Right atrium auricular region (tissue), 2 donors: ENCODE data around the gene METTL22. TPM values are rescaled to one million over a fixed set of nuclear protein-coding genes. Genes with fewer than 3 reads are reported as not detected.

Experiments used
- DNase-seq: peaks from one replicate; pipeline ENCODE4 v3.0.0-alpha.2; 2019; ENCODE audit warnings: low spot score
- H3K27ac ChIP-seq, 2 donors: fragments of 200-600 bp; sonication (generic); 1 replicate in 1 of 2; 2 replicates in 1 of 2; pipeline ENCODE4 v1.5.1; 2016 to 2019
- H3K27me3 ChIP-seq, 2 donors: fragments of 200-600 bp; sonication (generic); one replicate each; pipeline versions ENCODE4 v1.5.1 to v1.6.0; 2017 to 2019
- H3K36me3 ChIP-seq: fragments of 200-600 bp; sonication (generic); one replicate; pipeline ENCODE4 v1.5.1; 2016
- H3K4me1 ChIP-seq, 2 donors: fragments of 200-600 bp; sonication (generic); one replicate each; pipeline versions ENCODE4 v1.5.1 to v1.6.0; 2017 to 2019
- H3K4me3 ChIP-seq, 2 donors: fragments of 200-600 bp; sonication (generic); 1 replicate in 1 of 2; 2 replicates in 1 of 2; pipeline ENCODE4 v1.5.1; 2017 to 2019; ENCODE audit warnings: mild to moderate bottlenecking in 1 of 2, moderate library complexity in 1 of 2
- H3K9me3 ChIP-seq, 2 donors: fragments of 200-600 bp; sonication (generic); one replicate each; pipeline ENCODE4 v1.5.1; 2019
- CTCF ChIP-seq, 2 donors: fragments of 200-600 bp; sonication (generic); IDR thresholded peaks; one replicate each; pipeline ENCODE4 v1.5.1; 2019; ENCODE audit warnings: antibody characterized with exemption in 2 of 2
- total RNA-seq, 2 donors: library from RNA; depleted of rRNA; stranded (reverse); fragments of >200 nt; gene quantifications; one replicate each; pipeline ENCODE4 v1.1.0, GENCODE V29; 2016

METTL22 gene
- total RNA-seq, 2 donors from 2014 or later, result 10.0 to 24.3 TPM

- Histone ChIP-seq H3K36me3 (no peaks in the 10 kb centered on the region), H3K27ac (no peak within 1 kb of the TSS), H3K4me3 (peak within 1 kb of the TSS in 1 of 2 donors; percentile 31), H3K27me3 (peaks cover 5 to 19% of the 10 kb centered on the region in 2 donors), H3K4me1 (peaks cover 0 to 17% of the 10 kb centered on the region in 2 donors), H3K9me3 (no peaks in the 10 kb centered on the region)
- no peak for TF ChIP-seq CTCF (IDR thresholded peaks at IDR 0.05)
- no peak for DNase-seq
These were observed 31.4 kb upstream of the METTL22 start, which contains the start of gene TMEM114 for GRCh38 chr16:8589900-8590688. TMEM114 (minus strand) TSS chr16:8590511; CDS start chr16:8589838, 673 bp downstream.

- peaks cover 0 to 17% of the 10 kb centered on the region in 2 donors for H3K4me1 ChIP-seq
- no peaks in the 10 kb centered on the region for H3K9me3 ChIP-seq
- no peak for DNase-seq
- no peaks in the 10 kb centered on the region for H3K36me3 ChIP-seq
- TF ChIP-seq CTCF (IDR thresholded peaks at IDR 0.05), result no peak
- H3K4me3 ChIP-seq, result no peak overlapping the region
- H3K27me3 ChIP-seq, result peaks cover 5 to 19% of the 10 kb centered on the region in 2 donors
- H3K27ac ChIP-seq, result no peak overlapping the region
These were observed 30.7 kb upstream of the METTL22 start for GRCh38 chr16:8590811-8591210.

GRCh38 chr16:8591451-8591850 is 30.0 kb upstream of the METTL22 start:
- peaks cover 0 to 17% of the 10 kb centered on the region in 2 donors for H3K4me1 ChIP-seq
- no peak overlapping the region for H3K27ac ChIP-seq
- no peak overlapping the region for H3K4me3 ChIP-seq
- H3K36me3 ChIP-seq, result no peaks in the 10 kb centered on the region
- H3K9me3 ChIP-seq, result peaks cover 0 to 5% of the 10 kb centered on the region in 2 donors
- no peak for DNase-seq
- no peak for TF ChIP-seq CTCF (IDR thresholded peaks at IDR 0.05)
- H3K27me3 ChIP-seq, result peaks cover 5 to 19% of the 10 kb centered on the region in 2 donors

GRCh38 chr16:8594149-8594666 is 27.3 kb upstream of the METTL22 start:
- no peaks in the 10 kb centered on the region for H3K36me3 ChIP-seq
- no peak overlapping the region for H3K4me3 ChIP-seq
- TF ChIP-seq CTCF (IDR thresholded peaks at IDR 0.05), result no peak
- DNase-seq, result no peak
- peaks cover 5 to 19% of the 10 kb centered on the region in 2 donors for H3K27me3 ChIP-seq
- H3K4me1 ChIP-seq, result peaks cover 0 to 13% of the 10 kb centered on the region in 2 donors
- no peak overlapping the region for H3K27ac ChIP-seq
- peaks cover 0 to 11% of the 10 kb centered on the region in 2 donors for H3K9me3 ChIP-seq

- Histone ChIP-seq H3K27ac (no peak overlapping the region), H3K9me3 (peaks cover 0 to 11% of the 10 kb centered on the region in 2 donors), H3K4me3 (no peak overlapping the region), H3K27me3 (peaks cover 1 to 3% of the 10 kb centered on the region in 2 donors), H3K4me1 (peaks cover 0 to 3% of the 10 kb centered on the region in 2 donors), H3K36me3 (no peaks in the 10 kb centered on the region)
- no peak for DNase-seq
- no peak for TF ChIP-seq CTCF (IDR thresholded peaks at IDR 0.05)
These were observed 25.7 kb upstream of the METTL22 start for GRCh38 chr16:8595783-8596182.
